NCI-H748 (cell line): ENCODE measurements around the gene PPP1R2B.

Experiments
- DNase-seq: peaks from one replicate; lab custom pipeline; 2025; ENCODE audit not compliant: unreplicated experiment; lab: John Stamatoyannopoulos, UW

PPP1R2B gene

GRCh38 chr5:156871212-156871611 lies 21.1 kb downstream of the PPP1R2B start:
- no peak for DNase-seq

GRCh38 chr5:156879665-156880285 lies 29.7 kb downstream of the PPP1R2B start:
- DNase-seq, result peak; percentile 54

- peak; percentile 22 for DNase-seq
Observed at GRCh38 chr5:156883316-156883875, 33.3 kb downstream of the PPP1R2B start.

- DNase-seq, result peak; percentile 17
Observed at GRCh38 chr5:156888520-156888919, 38.4 kb downstream of the PPP1R2B start.

GRCh38 chr5:156892223-156892622 lies 42.1 kb downstream of the PPP1R2B start:
- DNase-seq, result no peak

GRCh38 chr5:156892864-156893263 lies 42.8 kb downstream of the PPP1R2B start:
- no peak for DNase-seq

- no peak for DNase-seq
Observed at GRCh38 chr5:156893517-156893916, 43.4 kb downstream of the PPP1R2B start.

GRCh38 chr5:156896546-156896945 lies 46.5 kb downstream of the PPP1R2B start:
- no peak for DNase-seq
